ENCODE data around the gene NTRK1. TPM values are rescaled to one million over a fixed set of nuclear protein-coding genes. Genes with fewer than 3 reads are reported as not detected.
"Not testable (repeated sequence)": the region's sequence is repeated elsewhere in the genome, so short reads cannot be mapped to it uniquely, and the experiment has no call there.

NTRK1 gene
- total RNA-seq, 6 experiments from 2014 or later = not detected

DNA sequence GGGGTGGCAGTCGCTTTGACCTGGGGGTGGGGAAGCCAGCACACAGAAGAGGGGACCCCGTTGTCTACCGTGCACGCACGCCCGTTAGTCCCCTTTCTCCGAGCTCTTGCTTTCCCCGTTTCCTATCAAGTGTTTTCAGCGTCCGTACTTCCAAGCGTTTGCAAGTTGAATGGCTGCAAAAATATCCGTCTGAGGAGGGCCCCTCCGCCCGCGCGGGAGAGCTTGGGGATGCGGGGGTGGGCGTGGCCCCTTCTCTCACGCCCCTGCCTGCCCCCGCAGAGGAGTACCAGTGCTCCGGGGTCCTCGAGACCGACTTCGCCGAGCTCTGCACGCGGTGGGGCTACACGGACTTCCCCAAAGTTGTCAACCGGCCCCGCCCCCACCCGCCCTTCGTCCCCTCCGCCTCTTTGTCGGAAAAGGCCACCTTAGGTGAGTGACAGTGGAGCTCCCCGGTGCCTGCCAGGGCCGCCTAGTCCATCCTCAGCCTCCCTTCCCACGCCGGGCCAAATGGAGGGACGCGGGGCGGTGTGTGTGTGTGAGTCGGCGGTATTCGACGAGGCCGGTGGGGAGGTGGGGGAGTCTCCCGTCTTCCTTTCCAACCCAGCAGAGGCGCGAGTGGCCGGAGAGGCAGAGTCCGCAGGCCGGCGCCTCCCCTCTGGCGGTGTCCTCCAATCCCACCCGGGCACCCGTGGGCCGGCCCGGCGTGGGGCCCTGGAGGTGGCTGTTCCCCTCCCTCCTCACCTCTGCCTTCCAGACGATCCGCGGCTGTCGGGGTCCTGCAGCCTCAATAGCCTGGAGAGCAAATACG, 63.2 kb downstream of the NTRK1 start:
- H3K4me1 ChIP-seq = peaks cover 0 to 9% (median 0%) of the 10 kb centered on the region in 4 donors
- H3K27me3 ChIP-seq = peaks cover 0 to 33% of the 10 kb centered on the region in 2 donors
- no peak overlapping the region for H3K27ac ChIP-seq
- no peak for DNase-seq
- no peaks in the 10 kb centered on the region for H3K9me3 ChIP-seq
- no peaks in the 10 kb centered on the region for H3K36me3 ChIP-seq
- intact Hi-C loops (cut with DNase I) = no loop called here
- H3K4me3 ChIP-seq = no peak overlapping the region
- ATAC-seq = no peak
- no peak for TF ChIP-seq POLR2A (IDR thresholded peaks at IDR 0.05)
- TF ChIP-seq, protein P1, sequence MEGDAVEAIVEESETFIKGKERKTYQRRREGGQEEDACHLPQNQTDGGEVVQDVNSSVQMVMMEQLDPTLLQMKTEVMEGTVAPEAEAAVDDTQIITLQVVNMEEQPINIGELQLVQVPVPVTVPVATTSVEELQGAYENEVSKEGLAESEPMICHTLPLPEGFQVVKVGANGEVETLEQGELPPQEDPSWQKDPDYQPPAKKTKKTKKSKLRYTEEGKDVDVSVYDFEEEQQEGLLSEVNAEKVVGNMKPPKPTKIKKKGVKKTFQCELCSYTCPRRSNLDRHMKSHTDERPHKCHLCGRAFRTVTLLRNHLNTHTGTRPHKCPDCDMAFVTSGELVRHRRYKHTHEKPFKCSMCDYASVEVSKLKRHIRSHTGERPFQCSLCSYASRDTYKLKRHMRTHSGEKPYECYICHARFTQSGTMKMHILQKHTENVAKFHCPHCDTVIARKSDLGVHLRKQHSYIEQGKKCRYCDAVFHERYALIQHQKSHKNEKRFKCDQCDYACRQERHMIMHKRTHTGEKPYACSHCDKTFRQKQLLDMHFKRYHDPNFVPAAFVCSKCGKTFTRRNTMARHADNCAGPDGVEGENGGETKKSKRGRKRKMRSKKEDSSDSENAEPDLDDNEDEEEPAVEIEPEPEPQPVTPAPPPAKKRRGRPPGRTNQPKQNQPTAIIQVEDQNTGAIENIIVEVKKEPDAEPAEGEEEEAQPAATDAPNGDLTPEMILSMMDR (IDR thresholded peaks at IDR 0.05) = no peak
- 0% methylated on average over 8 of the region's 64 CpGs for WGBS (ENCODE audit: insufficient coverage, low coverage, low lambda C conversion rate, missing lambda C conversion rate)

DNA sequence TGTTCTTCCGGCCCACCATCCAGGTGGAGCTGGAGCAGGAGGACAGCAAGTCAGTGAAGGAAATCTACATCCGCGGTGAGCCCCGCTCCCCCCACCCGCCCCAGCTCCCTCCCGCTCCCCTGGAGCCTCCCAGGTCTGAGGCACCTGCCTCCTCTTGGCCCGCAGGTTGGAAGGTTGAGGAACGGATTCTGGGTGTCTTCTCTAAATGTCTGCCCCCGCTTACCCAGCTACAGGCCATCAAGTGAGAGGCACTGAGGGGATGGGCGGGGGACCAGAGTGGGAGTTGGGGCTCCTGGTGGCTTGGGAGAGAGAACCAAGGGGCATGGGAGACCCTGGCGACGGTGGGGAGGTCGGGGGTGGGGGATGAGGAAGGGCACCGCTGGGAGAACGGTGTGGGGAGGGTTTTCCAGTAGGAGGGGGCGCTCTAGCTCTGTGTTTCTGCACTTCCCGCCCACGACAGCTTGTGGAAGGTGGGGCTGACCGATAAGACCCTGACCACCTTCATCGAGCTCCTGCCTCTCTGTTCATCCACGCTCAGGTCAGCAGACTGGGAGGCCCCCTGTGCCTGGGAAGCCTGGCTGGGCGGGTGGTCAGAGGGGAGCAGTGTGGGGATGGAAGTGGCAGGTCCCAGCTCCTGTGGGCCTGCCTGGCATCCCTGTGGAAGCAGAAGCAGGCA, 64.0 kb downstream of the NTRK1 start:
- intact Hi-C loops (cut with DNase I) = no loop called here
- WGBS (ENCODE audit: insufficient coverage, low coverage, low lambda C conversion rate, missing lambda C conversion rate) = 17% methylated on average over 16 of the region's 22 CpGs
- Histone ChIP-seq H3K36me3 (no peaks in the 10 kb centered on the region), H3K27me3 (peaks cover 0 to 33% of the 10 kb centered on the region in 2 donors), H3K4me3 (no peak overlapping the region), H3K9me3 (no peaks in the 10 kb centered on the region), H3K4me1 (peaks cover 0 to 9% (median 0%) of the 10 kb centered on the region in 4 donors), H3K27ac (no peak overlapping the region)
- TF ChIP-seq, protein P1 (IDR thresholded peaks at IDR 0.05) = no peak
- no peak for TF ChIP-seq POLR2A (IDR thresholded peaks at IDR 0.05)
- ATAC-seq (no peak), DNase-seq (no peak)

DNA sequence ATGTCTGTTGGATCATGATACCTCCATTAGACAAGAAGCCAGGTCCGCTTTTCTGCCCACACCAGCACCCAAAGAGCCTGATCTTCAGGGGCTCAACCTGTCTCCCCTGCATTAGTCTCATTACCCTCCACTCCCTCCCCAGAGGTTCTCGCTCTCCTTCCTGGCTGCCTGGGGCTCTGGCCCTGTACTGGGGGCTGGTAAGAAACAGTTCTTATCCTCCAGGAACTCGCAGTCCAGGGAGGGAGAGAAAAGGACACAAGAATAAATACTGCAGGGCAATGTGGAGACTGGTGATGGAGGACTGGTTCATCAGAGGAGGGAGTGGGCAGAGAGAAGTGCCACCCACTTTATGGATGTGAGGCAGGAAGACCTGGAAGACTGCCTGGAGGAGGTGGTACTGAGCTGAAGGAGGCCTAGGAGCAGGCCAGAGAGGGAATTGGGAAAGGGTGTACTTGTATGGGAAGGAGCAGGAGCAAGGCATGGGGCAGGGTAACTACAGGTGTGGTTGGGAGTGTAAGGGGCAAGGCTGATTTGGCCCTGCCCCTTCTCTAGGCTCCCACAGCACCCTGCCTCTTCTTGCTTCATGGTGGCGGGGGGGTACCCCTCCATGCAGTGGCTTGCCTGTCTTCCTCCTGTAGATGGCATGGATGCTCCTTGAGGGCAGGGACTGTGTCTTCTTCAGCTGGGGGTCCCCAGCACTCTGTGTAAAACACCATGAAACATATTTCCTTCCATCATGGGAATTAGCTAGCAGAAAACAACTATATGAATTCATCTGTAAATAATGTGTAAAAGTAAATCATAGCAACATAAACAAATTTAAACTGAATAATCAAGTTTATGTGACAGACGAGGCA, 64.7 kb downstream of the NTRK1 start:
- 71% methylated on average over 5 of the region's 5 CpGs for WGBS (ENCODE audit: insufficient coverage, low coverage, low lambda C conversion rate, missing lambda C conversion rate)
- Histone ChIP-seq H3K4me1 (peaks cover 0 to 9% (median 0%) of the 10 kb centered on the region in 4 donors), H3K27ac (no peak overlapping the region), H3K4me3 (no peak overlapping the region), H3K36me3 (no peaks in the 10 kb centered on the region), H3K9me3 (no peaks in the 10 kb centered on the region), H3K27me3 (peaks cover 0 to 32% of the 10 kb centered on the region in 2 donors)
- DNase-seq (no peak), ATAC-seq (no peak)
- intact Hi-C loops (cut with DNase I) = no loop called here
- TF ChIP-seq, protein P1 (IDR thresholded peaks at IDR 0.05) = no peak
- no peak for TF ChIP-seq POLR2A (IDR thresholded peaks at IDR 0.05)

DNA sequence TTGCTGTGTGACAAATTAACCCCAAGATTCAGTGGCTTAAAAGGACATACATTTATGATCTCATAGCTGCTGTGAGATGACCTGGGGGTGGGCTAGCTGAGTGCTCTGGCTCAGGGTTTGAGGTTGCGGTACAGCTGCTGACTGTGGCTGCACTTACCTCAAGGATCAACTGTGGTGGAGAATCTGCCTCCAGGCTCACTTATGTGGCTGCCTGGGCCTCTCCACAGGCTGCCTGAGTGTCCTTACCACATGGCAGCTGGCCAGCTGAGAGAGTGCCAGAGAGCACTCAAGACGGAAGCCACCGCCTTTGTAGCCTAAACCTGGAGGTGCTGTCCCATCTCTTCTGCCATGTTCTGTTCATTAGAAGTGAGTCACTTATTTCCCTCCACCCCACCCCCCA, 65.5 kb downstream of the NTRK1 start:
- intact Hi-C loops (cut with DNase I) = no loop called here
- peaks cover 0 to 7% (median 0%) of the 10 kb centered on the region in 4 donors for H3K4me1 ChIP-seq
- H3K27me3 ChIP-seq = peaks cover 0 to 27% of the 10 kb centered on the region in 2 donors
- TF ChIP-seq, protein P1 (IDR thresholded peaks at IDR 0.05) = no peak
- TF ChIP-seq POLR2A (IDR thresholded peaks at IDR 0.05) = no peak
- no peaks in the 10 kb centered on the region for H3K36me3 ChIP-seq
- peak in 2 of 3 donors; percentile 50 to 56 for DNase-seq
- no peak overlapping the region for H3K27ac ChIP-seq
- 35% methylated on average over 2 of the region's 3 CpGs for WGBS (ENCODE audit: insufficient coverage, low coverage, low lambda C conversion rate, missing lambda C conversion rate)
- no peak overlapping the region for H3K4me3 ChIP-seq
- ATAC-seq = peak in 2 of 4 donors; percentile 10 to 12
- no peaks in the 10 kb centered on the region for H3K9me3 ChIP-seq

DNA sequence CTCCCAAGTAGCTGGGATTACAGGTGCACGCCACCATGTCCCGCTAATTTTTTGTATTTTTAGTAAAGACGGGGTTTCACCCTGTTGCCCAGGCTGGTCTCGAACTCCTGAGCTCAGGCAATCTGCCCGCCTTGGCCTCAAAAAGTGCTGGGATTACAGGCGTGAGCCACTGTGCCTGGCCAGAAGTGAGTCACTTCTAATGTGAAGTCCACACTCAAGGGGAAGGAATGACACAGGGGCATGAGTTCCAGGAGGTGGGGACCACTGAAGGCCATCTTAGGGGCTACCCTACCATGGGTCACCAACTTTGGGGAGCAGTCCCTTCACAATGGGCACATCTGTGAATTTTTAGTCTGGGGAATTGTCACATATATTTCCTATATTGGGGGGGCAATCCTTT, 66.0 kb downstream of the NTRK1 start:
- WGBS (ENCODE audit: insufficient coverage, low coverage, low lambda C conversion rate, missing lambda C conversion rate) = 60% methylated on average over 3 of the region's 6 CpGs
- H3K9me3 ChIP-seq; H3K4me3 ChIP-seq; H3K27ac ChIP-seq; H3K36me3 ChIP-seq; H3K4me1 ChIP-seq; intact Hi-C loops (cut with DNase I); ATAC-seq: not testable (repeated sequence)
- H3K27me3 ChIP-seq = peaks cover 0 to 27% of the 10 kb centered on the region in 2 donors
- DNase-seq = peak in 1 of 3 donors; percentile 4
